K562 treated with DMSO at 1 percent for 12 hours (cell line): ENCODE results near the gene NUCB1. TPM values are rescaled to one million over a fixed set of nuclear protein-coding genes. Genes with fewer than 3 reads are reported as not detected.

Experiments
- total RNA-seq: library from RNA; unstranded; fragments of 300-600 nt; gene quantifications from 2 replicates; pipeline ENCODE4 v1.2.3, GENCODE V29; 2022; ENCODE audit not compliant: insufficient read depth

The NUCB1 gene
- 224 and 349 TPM in 2 replicates for total RNA-seq

DNA sequence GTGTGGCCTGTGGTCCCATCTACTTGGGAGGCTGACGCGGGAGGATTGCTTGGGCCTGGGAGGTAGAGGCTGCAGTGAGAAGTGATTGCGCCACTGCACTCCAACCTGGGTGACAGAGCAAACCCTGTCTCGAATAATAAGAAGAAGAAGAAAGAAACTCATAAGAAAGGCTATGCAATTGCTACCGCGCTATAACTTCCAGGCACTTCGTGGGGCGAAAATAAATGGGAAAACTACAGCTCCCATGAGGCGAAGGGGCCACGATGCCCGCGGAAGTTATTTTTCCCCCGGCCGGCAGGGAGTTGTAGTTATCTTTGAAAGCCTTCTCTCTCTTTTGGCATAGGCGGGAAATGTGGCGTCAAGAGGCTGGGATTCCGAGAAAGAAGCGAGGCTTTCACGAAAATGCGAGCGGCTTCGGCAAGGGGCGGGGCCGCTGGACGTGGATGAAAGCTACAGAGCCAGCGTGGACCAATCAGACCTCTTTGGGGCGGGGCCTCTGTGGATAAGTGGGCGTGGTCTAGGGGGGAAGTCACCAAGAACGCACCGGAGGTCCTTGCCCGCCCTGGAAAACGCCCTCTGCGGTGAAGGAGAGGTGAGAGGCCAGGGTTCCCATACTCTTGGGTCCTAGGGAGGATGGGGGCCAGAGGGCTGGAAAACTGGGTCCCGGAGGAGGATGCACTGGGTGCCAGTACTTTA, at the start of gene NUCB1:
TSS of gene NUCB1 (plus strand) at position 532 of the 696 bp plus-strand sequence. CDS start 485 bp downstream, outside the sequence.

DNA sequence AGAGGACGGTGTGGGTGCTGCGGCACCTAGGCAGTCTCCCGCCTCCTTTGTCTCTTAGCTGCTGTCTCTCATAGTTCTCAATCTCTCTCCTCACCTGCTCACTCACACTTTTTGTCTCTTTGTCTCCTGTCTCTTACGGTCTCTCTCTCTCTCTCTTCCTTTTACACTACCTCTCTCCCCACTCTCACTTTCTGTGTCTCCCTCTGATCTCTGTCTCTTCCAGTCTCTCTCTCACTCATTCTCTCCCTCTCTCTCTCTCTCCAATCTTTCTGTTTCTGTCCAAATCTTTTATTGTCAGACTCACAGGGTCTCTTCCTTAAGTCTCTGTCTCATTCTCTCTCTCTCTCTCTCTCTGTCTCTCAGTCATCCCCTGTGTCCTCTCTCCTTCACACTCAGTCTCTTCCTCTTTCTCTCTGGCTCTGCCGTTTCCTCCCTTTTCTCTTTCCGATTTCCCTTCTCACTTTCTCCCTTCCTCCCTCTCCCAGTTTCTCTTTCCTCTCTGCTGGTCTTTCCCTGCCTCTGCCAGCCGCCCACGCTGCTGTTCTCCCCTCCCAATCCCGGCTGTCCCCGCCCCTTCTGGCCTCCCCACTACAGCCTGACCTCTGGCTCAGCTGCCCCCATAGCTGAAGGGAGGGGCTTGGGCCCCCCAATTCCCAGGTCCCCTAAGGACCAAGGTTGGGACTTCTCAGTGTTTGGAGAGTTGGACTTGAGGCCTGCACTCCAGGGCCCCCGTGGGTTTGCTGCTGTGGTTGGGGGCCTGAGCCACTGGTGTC, 31.8 kb upstream of the NUCB1 start, which contains the start of gene PLEKHA4:
TSS of gene PLEKHA4 (minus strand) at position 504 of the 773 bp plus-strand sequence. CDS start 997 bp downstream, outside the sequence.

DNA sequence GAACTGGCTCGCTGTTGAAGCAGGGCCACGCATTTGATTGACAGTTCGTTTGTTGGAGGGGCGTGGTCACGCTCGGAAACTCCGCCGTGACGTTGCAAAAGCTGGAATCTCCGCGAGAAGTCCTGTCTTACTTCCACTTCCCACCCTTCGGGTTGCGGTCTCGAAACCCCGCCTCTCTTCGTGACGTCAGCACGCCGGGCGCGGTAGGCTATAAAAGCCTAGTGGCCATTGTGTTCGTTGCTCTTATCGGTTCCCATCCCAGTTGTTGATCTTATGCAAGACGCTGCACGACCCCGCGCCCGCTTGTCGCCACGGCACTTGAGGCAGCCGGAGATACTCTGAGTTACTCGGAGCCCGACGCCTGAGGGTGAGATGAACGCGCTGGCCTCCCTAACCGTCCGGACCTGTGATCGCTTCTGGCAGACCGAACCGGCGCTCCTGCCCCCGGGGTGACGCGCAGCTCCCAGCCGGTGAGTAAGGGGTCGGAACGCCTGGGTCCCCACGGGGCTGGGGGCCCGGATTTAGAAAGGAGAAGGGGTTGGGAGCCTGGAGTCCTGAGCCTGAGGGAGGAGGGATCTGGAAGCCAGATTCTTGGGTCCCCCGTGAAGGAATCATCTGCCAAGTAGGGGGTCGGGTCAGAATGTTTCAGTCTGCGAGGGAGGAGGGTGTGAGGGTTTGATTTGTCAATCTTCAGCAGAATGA, 27.8 kb upstream of the NUCB1 start, which contains the start of gene PPP1R15A:
TSS of gene PPP1R15A (plus strand) at position 240 of the 702 bp plus-strand sequence. CDS start 813 bp downstream, outside the sequence.

DNA sequence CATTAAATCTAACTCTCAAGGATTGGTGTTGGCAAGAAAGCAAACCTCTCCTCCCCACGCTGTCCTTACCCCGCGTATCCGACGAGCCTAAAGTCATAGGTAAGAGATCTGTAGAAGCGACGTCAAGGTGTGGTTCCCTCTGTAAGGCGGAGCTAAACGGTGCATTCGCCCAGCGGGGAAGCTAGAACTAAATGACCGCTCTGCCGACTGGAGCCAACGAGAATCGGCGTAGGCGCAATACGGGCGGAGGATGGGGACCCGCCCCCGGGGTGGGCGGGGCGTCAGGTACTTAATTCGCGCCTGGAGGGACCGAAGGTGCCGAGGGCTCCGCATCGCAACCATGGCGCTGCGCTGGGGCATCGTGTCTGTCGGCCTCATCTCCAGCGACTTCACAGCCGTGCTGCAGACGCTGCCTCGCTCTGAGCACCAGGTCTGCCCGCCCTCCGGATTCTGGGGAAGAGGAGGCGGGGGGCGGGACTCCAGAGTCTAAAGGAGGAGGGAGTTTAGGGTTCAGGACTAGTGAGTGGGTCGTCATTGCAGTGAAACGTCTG, 33.3 kb downstream of the NUCB1 start, which contains the start of gene DHDH:
TSS of gene DHDH (plus strand) at position 318 of the 551 bp plus-strand sequence. CDS start at position 341, 23 bp downstream.

DNA sequence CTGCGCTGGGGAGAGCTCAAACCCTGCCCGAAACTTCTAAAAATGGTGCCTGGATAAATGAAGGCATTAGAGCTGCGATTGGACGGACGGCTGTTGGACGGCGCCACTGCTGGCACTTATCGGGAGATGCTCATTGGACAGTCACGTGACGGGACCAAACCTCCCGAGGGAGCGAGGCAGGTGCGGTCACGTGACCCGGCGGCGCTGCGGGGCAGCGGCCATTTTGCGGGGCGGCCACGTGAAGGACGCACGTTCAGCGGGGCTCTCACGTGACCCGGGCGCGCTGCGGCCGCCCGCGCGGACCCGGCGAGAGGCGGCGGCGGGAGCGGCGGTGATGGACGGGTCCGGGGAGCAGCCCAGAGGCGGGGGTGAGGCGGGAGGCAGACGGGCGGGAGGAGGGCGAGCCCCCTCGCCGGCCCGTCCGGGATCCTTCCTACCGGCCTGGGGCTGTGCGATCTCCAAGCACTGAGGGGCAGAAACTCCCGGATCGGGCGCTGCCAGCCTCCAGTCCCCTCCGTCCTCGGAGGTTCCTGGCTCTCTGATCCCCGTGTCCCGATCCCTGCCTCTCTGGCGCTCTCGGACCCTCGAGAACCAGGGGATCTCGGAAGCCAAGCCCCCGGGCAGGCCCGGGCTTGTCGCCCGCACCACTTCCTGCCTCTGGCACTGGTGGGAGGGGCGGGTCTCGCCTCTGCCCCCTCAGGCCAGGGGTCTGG, 54.6 kb downstream of the NUCB1 start, which contains the start of gene BAX:
TSS of gene BAX (plus strand) at position 281 of the 713 bp plus-strand sequence. CDS start at position 335, 54 bp downstream.

DNA sequence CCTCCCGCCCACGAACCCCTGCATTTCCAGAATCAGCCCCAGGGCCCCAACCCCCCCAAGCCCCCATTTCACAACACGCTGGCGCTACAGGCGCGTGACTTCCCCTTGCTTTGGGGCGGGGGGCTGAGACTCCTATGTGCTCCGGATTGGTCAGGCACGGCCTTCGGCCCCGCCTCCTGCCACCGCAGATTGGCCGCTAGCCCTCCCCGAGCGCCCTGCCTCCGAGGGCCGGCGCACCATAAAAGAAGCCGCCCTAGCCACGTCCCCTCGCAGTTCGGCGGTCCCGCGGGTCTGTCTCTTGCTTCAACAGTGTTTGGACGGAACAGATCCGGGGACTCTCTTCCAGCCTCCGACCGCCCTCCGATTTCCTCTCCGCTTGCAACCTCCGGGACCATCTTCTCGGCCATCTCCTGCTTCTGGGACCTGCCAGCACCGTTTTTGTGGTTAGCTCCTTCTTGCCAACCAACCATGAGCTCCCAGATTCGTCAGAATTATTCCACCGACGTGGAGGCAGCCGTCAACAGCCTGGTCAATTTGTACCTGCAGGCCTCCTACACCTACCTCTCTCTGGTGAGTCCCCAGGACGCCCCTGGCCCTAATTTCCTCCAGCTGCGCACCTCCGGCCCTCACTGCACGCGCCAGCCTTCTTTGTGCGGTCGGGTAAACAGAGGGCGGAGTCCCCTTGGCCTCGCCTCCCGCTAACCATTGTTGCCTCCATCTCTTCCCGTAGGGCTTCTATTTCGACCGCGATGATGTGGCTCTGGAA, 65.1 kb downstream of the NUCB1 start, which contains the start of gene FTL:
TSS of gene FTL (plus strand) at position 270 of the 766 bp plus-strand sequence. CDS start at position 469, 199 bp downstream.

Other genes starting within 250 kb of the NUCB1 start
- 0.96 and 0.98 TPM in 2 replicates for gene NTN5, start 227.3 kb upstream of the NUCB1 start, total RNA-seq
- 0.23 TPM in 1 of 2 replicates, not detected in the other for gene FUT2, start 204.3 kb upstream of the NUCB1 start, total RNA-seq
- 0.63 and 0.79 TPM in 2 replicates for gene MAMSTR, start 180.6 kb upstream of the NUCB1 start, total RNA-seq
- 8.6 and 9.0 TPM in 2 replicates for gene RASIP1, start 159.7 kb upstream of the NUCB1 start, total RNA-seq
- 0.42 and 0.94 TPM in 2 replicates for gene IZUMO1, start 153.4 kb upstream of the NUCB1 start, total RNA-seq
- gene FUT1, start 147.7 kb upstream of the NUCB1 start, total RNA-seq = 3.7 and 11.7 TPM in 2 replicates
- not detected in 2 replicates for gene FGF21, start 144.8 kb upstream of the NUCB1 start, total RNA-seq
- 67.2 and 83.7 TPM in 2 replicates for gene BCAT2, start 89.3 kb upstream of the NUCB1 start, total RNA-seq
- 0.88 and 0.99 TPM in 2 replicates for gene HSD17B14, start 63.8 kb upstream of the NUCB1 start, total RNA-seq
- 29.6 and 35.9 TPM in 2 replicates for gene PLEKHA4, start 31.7 kb upstream of the NUCB1 start, total RNA-seq
- gene PPP1R15A, start 27.9 kb upstream of the NUCB1 start, total RNA-seq = 73.5 and 96.0 TPM in 2 replicates
- gene TULP2, start 1.6 kb upstream of the NUCB1 start, total RNA-seq = 0.88 and 1.4 TPM in 2 replicates
- 2.6 and 3.0 TPM in 2 replicates for gene DHDH, start 33.4 kb downstream of the NUCB1 start, total RNA-seq
- 81.3 and 96.0 TPM in 2 replicates for gene BAX, start 54.6 kb downstream of the NUCB1 start, total RNA-seq
- gene FTL, start 65.0 kb downstream of the NUCB1 start, total RNA-seq = 6,477 and 6,803 TPM in 2 replicates
- gene GYS1, start 93.0 kb downstream of the NUCB1 start, total RNA-seq = 12.2 and 21.6 TPM in 2 replicates
- gene RUVBL2, start 93.6 kb downstream of the NUCB1 start, total RNA-seq = 160 and 193 TPM in 2 replicates
- not detected in 2 replicates for gene LHB, start 116.8 kb downstream of the NUCB1 start, total RNA-seq
- gene CGB3, start 124.0 kb downstream of the NUCB1 start, total RNA-seq = not detected in 2 replicates
- gene CGB2, start 131.6 kb downstream of the NUCB1 start, total RNA-seq = not detected in 2 replicates
- gene CGB1, start 136.6 kb downstream of the NUCB1 start, total RNA-seq = not detected in 2 replicates
- gene CGB5, start 143.5 kb downstream of the NUCB1 start, total RNA-seq = not detected in 2 replicates
- not detected in 2 replicates for gene CGB8, start 148.8 kb downstream of the NUCB1 start, total RNA-seq
- not detected in 2 replicates for gene CGB7, start 157.4 kb downstream of the NUCB1 start, total RNA-seq
- gene NTF4, start 164.5 kb downstream of the NUCB1 start, total RNA-seq = not detected in 2 replicates
- gene KCNA7, start 172.4 kb downstream of the NUCB1 start, total RNA-seq = 0.21 TPM in 1 of 2 replicates, not detected in the other
- 156 and 215 TPM in 2 replicates for gene SNRNP70, start 185.1 kb downstream of the NUCB1 start, total RNA-seq
- 15.3 and 16.5 TPM in 2 replicates for gene LIN7B, start 214.1 kb downstream of the NUCB1 start, total RNA-seq
- 1.5 and 4.2 TPM in 2 replicates for gene C19orf73, start 218.8 kb downstream of the NUCB1 start, total RNA-seq
- gene PPFIA3, start 219.2 kb downstream of the NUCB1 start, total RNA-seq = 13.6 and 16.2 TPM in 2 replicates